HS-27A (cell line): ENCODE data around the gene XPA.
"Not testable (repeated sequence)": the region's sequence is repeated elsewhere in the genome, so short reads cannot be mapped to it uniquely, and the experiment has no call there.

Experiments
- DNase-seq: peaks from one replicate; pipeline ENCODE4 v3.0.0-alpha.2; 2012; ENCODE audit warnings: low read depth, missing footprints

The XPA gene

DNA sequence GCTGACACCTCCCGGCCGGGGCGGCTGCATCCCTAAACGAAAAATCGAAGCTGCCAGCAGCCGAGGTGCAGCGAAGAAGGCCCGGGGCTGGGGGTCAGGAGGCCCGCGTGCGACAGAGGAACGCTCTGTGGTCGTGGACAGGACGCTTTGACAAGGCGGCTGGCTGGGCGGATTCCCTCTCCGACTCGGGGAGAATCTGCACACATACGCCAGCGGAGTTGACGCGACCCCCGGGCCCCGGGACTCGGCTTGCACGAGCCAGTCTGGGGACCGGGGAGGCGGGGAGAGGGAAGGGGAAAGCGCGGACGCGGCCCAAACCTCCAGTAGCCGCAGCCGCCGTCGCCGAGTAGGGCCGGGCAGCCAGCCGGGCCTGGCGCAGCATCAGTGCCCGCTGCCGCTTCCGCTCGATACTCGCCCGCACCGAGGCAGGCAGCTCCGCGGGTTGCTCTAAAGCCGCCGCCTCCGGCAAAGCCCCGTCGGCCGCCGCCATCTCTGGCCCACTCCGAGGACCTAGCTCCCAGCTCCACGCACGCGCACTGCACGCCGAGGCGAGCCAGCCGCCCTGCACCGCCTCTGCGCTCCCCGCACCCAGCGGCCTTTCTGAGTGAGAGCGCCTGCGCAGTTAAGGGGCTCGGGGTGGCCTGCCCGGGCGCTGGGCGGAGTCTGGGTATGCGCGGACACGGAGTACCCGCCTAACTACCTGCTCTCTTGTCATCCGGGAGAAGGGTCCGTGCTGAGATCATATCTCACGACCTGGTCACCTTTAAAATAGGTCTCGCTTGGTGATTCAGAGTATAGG, at the start of gene XPA:
TSS of gene XPA (minus strand) at position 538 of the 799 bp plus-strand sequence. CDS start at position 490, 48 bp downstream.
- DNase-seq = peak; percentile 79

DNA sequence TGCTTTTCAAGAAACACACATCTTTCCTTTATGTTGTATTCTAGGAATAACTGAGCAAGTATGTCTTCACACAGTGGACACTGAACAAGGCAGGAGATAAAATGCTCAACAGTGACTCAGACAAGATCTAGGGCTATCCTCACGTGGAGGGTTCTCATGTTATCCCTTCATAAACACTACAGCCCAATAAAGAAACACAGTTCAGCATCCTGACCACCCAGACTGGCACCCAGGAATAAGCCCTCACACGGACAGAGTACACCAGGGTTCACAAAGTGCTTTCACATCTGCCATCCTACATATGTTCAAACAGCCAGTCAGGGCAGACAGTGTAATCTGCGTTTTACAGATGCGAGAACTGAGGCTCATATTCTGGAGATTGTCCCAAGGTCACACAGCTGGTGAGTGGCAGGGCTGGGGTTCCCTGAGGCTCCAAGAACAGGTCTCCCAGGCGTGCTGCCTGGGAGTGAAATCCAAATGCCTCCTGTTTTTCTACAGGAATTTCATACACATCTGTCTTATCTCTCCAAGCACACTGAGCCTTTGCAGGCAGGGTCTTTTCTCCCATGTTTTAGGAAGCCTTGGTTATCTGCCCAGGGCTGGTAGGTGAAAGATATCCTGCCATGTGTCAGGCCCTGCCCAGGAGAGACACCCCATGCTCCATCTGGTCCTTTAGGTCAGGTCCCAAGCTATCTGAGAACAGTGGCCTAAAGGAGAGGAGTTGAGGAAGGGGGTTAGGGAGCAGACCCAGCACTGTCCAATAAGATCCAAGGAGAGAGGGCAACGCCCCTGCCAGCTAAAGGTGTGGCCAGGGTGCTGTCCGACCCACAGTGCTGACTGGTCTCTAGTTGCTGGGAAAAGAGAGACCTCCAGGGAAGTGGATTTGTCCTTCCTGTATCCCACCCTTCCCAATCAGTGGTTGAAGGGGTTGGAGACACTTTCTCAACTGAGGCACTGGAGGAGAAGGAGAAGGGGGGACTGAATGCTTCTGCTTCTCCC, 47.9 kb upstream of the XPA start:
- no peak for DNase-seq

DNA sequence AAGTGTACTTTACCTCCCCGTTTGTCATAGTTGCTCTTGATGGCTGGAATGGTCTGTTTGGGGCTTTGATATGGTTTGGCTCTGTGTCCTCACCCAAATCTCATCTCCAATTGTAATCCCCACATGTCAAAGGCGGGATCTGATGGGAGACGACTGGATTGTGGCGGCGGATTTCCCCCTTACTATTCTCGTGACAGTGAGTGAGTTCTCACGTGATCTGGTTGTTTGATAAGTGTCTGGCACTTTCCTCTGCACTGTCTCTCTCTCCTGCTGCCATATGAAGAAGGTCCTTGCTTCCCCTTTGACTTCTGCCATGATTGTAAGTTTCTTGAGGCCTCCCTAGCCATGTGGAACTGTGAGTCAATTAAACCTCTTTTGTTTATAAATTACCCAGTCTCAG, 46.9 kb upstream of the XPA start:
- not testable (repeated sequence) for DNase-seq

DNA sequence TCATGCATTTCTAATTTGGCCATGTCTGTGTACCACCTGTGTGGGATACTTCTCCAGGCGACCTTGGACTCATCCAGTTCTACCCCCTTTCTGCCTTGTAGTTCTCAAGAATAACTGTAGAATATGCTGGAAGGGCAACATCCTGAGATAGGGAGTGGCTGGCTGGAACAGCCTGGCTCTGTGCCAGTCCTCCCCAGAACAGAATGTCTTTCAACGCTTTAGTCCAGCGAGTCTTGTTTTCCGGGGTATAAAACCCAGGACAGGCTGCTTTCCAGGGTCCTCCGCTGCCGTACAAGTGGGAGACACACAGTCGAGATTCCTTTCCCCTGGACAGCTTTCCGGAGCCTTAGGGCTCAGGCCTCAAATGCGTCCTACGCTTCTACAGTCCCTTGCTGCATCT, 45.4 kb upstream of the XPA start:
- DNase-seq = no peak

DNA sequence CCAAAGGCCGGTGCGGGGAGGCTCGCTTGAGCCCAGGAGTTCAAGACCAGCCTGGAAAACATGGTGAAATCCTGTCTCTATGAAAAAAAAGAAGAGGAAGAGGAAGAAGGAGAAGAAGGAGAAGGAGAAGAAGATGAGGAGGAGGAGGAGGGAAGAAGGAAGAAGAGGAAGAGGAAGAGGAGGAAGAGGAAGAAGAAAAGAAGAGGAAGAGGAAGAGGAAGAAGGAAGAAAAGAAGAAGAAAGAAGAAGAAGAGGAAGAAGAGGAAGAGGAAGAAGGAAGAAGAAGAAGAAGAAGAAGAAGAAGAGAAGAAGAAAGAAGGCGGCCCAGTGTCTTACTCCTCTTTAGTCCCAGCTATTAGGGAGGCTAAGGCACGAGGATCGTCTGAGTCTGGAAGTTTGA, 44.8 kb upstream of the XPA start:
- DNase-seq = no peak

DNA sequence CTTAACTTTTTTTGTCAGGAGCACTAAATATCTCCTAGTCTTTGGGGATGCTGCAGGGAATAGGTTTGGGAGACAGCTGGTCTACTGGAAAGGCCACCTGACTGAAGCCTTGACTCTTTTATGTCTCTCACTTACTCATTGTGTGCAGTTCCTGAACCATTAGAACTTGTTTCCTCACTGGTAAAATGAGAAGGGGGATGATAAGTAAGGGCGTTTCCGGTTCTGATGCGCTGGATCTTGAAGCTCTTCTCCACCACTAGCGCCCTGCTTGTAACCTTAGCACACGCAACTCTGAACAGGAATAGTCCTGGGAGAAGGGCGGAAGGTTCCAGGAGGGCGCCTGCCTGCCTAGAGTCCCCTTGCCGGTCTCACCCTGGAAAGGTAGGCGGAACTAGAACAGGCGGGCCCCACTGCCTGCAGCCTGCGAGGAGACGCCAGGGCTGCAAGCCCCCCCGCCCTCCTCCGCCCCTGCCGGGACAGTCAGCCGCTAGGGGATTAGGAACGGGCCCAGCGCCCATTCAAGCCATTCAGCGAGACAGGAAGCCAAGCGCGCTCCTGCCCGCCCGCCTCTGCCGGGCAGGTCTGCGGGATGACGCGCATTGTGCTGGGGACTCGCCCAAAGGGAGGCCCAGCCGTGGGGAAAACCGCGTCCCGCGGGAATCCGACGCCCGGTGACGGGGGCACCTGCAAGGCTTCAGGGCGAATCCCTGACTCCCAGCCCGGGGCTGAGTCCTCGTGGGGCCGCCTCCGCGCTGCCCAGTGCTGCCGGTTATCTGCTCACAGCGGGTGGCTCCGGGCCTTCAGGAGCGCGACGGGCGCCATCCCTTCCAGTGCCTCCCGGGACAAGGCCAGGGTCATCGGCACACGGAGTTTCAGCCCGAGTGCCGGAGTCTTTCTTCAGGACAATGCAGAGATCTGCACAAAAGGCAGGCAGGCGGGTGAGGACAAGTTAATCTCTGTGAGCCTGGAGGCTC, 44.0 kb upstream of the XPA start:
- no peak for DNase-seq

DNA sequence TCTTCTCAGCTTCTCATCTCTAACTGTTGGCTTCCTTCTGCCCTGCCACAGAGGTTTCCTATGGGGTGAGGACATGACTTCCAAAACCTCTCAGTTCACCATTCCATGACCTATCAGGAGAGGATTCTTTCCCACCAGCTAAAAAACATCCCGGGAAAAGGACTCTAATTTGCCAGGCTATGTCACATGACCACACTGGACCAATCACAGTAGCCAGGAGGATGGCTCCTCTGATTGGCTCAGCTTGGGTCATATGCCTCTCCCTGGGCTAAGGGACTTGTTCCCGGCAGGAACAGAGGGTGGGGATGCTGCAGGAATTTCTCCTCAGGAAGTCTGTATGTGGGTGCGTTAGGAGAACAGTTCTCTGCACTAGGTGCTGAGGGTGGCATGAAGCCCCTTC, 40.3 kb upstream of the XPA start:
- no peak for DNase-seq

DNA sequence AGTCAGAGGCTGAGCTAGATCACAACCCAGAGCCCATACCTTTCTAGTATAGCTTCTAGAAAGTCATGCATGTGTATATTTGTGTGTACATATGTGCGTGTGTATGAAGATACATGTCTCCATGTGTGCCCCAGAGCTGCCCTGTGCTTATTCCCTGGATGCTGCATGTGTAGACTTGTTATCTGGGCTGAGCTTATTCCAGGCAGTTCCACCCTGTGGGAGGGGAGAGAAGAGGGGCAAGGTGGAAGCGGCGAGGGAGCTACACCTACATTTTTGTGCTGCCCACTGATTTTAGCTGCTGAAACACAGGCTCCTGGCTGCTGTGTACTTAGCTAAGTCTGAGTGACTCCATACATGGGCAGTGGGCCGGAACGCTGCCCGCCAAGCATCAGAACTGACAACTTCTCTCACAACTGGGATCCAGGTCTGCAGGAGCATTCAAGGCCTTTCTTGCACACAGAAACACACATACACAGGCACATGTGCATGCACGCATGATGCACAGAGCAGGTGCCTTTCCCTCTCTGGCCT, 38.0 kb upstream of the XPA start:
- no peak for DNase-seq

DNA sequence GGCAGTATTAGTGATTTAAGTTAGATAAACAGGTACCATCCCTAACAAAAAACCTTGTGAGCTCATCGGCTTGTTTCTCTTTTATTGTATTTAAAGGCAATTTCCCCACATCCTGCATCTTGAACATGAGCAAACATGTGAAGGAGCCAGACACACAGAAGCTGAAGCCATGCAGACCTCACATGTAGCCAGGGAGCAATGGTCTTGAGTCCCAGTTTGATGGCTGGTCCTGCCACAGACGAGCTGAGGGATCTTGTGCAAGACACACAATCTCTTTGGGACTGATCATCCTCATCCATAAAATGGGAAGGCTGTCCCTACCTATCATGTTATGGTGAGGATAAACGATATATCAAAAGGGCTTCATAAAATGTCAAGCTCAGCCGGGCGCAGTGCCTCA, 29.6 kb upstream of the XPA start:
- DNase-seq = no peak

DNA sequence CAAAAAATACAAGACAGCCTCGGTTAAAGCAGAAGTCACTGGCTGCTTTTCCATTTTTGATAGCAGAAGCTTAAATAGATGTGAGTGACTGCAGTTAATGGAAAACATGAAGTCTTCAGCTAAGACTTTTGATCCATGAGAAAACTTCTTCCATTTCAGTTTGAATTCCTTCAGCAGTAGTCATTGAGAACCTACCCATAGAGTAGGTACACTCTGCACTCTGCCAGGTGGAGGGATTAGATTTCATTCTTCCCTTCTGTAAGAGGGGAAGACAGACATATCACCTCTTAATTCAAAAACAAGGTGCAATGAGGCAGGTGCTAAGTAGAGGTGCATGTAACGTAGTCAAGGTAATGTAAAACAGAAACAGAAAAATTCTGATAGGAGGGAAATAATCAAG, 26.7 kb upstream of the XPA start:
- no peak for DNase-seq

DNA sequence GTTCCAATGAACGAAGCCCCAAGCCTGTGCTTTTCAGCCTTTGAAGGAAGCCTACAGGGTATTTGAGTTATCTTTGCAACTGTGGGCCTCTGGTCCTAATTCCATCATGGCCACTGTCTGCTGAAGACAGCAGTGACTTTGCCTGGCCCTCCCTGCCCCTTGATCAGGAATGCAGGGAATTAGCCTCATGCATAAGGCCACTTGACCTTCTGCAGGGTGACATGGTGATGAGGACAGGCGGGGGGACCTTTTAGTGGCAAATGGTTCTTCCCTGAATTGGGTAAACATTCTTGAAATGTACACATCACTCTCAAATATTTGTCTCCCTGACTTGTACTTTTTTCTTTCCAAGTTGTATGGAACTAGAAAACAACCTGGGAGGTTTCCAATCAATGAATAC, 25.2 kb upstream of the XPA start:
- no peak for DNase-seq

DNA sequence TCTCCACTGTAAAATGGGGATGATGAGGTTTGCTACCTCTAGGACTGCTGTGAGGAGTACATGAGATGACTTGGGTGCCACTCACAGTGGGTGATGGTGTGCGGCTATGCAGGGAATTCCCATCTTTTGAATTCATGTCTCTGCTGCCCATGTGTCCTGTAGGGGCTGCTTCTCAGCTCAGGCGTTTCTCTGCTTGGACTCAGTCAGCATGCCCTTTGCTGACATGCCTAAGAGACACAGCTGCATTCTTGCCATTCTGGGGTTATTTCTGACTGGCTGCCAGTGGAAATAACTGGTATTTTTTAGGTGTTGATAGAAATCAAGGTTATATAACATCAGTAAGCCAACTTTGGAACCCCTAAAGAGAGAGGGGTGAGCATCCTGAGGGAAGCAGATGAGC, 24.3 kb upstream of the XPA start:
- DNase-seq = no peak

DNA sequence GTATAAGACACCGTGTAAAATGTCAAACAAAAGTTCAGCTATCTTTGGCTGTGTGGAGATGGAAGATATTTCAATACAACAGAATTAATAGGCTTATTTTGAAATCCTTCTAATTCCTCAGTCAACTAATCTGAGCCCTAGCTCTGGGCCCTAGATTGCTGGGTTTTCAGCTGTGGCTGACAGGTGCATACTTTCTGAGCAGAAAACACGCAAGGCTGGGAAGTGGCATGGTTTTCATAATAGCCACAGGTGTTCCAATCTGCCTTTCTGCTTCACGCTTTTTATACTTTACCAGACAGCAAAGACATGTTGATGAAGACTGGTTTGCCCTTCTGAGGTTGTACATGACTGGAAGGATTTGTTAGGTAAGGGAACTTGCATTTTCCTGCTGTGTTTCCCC, 20.7 kb upstream of the XPA start:
- no peak for DNase-seq

DNA sequence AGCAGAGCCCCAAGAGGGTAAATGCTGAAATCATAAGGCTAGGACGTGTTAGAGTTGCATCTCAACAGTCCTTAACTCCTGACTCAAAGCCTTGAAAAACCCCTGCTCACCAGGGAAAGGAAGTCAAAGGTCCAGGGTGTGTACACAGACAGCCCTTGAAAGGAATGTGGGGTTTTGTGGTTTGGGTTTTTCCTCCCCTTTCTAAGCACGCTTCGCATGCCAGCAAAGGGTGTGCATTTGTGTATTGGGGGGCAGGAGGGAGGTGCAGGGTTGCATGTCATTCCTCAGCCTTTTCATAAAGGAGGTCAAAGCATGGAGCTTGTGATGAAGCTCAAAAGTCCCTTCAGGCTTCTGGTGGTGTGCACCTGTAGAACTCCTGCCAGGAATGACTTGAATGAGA, 17.3 kb upstream of the XPA start:
- peak; percentile 96 for DNase-seq

DNA sequence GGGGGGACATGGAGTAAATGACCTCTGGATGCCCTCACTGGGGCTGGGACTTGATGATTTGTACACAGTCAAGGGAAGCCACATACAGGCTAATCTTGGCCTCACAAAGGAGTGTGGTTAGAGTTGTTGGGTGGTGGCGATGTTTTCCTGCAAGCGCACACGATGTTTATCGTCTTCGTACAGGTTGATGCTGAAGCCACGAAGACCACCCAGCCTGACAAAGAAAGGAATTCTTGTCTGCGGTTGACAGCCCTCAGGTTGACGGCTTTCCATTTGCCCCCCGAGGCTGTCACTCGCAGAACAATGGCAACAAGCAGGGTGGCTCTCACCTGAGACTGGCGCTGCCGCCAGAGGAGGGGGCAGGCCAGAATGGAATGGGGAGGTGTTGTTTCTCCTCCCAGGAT, 14.1 kb upstream of the XPA start:
- DNase-seq = no peak

DNA sequence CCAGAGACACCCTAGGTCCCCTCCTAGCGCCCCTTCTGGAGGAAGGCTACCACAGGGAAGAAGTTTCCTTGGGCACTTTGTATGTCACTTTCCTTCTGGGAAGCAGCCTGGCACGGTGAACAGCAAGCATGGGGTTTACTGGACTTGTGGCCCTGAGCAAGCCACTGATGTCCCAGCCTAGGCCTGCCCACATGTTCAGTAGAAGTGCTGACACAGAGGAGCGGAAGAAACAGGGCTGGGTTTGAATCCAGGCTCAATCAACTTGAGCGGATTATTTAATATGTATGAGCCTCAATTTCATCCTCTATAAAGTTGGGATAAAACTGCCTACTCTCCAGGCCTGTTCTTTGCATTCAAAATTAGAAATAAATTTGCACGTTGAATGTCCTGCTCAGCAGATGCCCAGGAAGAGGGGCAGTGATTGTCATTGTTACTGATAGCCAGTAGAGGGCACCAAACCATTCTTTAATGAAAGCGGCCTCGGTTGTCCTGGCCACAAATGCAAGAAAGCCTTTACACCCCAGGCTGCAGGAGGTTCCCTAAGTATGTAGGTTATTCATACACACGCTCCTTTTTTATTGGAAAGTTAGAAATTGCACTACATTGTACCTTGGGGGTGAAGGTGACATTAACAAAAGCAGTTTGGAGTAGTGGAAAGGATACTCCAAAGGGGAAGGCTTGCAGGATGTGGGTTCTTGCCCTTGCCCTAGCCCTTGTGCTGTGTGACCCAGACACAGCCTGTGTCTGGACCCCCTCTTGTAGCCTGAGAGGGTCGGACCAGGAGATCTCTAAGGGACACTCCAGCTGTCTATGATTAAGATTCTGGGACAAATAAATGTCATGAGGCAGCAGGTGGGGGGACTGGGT, 13.4 kb upstream of the XPA start:
- DNase-seq = no peak

DNA sequence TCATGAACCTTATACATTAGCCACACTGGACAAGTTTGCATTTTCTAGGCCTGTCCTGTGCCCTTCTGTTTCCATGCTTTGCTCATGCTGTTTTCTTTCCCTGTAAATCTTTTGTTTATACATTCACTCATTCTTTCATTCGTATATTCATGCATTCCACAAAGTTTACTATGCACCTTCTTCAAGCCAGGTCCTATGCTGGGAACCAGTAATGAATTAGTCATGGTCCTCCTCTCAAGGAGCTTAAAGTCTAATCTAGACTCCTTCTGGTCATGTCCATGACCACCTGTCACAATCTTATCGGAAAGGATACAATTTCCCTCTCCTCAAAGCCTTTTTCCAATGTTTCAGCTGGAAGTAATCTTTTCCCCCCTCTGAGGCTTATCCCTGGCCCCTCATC, 9.1 kb upstream of the XPA start:
- no peak for DNase-seq

DNA sequence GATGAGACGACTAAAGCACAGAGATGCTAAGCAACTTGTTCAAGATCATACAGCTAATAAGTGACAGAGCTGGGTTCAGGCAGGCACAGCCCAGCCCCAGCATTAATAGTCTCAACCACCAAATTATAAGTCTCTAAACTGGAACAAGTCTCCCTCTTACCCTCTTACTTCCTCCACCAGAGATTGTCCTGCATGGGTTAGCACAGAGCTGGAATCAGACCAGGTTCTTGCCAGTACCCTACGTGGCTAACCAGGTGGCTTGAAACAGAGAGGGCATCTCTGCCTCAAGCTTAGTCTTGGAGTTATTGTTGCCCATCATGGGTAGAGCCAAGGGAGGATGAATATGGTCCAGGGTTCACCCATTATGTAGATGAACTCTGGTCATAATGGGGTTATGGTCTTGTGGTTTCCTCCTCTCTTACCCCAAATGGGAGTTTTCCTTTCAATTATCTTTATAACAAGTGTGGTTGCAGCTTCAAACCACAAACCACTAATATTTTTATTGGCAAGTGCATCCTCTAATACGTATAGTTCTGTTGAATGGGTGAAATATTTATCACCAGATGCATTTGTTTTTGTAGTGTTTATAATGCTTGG, 8.3 kb upstream of the XPA start:
- no peak for DNase-seq

DNA sequence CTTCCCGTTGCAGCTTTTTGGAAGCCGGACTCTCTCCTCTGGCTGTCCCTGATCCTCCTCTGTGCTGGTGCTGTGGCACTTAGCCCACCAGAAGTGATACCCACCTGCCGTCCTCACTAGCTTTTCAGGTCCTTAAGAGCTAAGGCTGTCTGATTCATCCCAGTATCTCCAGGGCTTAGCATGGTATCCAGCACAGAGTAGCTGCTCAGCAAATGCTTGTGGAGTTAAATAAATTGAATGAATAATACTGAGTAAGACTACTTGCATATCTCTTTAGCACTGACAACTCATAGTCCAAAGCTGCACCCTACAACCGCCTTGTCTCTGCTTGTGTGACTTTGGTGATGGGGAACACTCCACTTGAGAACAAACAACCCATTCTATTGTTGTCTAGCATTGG, 7.7 kb upstream of the XPA start:
- no peak for DNase-seq

DNA sequence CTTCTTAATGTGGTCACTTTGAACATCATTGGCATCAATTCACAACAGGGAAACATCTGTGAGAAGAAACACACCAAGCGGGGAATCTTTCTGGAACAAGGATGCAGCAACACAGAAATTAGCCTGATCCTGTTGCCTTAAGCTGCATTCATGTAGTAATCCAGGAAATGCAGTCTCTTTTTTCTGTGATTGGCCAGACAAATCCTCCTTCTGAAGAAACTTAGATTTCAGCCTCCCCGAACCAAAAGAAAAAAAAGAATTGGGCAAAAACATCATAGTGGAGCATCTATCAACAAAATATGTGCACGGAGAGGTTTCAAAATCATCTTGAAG, 7.2 kb upstream of the XPA start:
- no peak for DNase-seq
